ENCODE data around the gene SCAF4.
"Not testable (repeated sequence)": the region's sequence is repeated elsewhere in the genome, so short reads cannot be mapped to it uniquely, and the experiment has no call there.

Gene SCAF4

DNA sequence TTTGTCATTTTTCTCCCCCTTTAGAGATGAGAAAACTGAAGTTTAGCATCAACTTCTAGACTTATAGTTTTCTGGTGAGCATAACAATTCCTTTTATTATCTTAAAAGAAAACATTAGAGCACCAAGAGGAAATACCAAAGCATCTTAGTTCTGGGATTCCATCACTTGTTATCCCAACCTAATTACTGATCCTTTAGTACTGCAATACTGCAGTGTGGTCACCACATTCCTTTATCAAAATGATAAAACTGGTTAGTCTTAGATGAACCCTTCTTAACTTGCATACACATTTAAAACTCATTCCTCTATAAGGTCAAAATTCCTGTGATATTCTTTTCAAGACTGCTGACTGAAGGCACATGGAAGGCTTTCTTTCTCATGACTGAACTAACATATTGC, 49.3 kb downstream of the SCAF4 start:
- Mint-ChIP-seq H3K4me1 (ENCODE audit: low read depth) (peaks cover 2% of the 10 kb centered on the region), H3K9me3 (no peaks in the 10 kb centered on the region), H3K4me3 (no peak overlapping the region), H3K36me3 (ENCODE audit: low read depth) (peaks cover 39% of the 10 kb centered on the region), H3K27me3 (ENCODE audit: low read depth) (no peaks in the 10 kb centered on the region), H3K27ac (no peak overlapping the region)

DNA sequence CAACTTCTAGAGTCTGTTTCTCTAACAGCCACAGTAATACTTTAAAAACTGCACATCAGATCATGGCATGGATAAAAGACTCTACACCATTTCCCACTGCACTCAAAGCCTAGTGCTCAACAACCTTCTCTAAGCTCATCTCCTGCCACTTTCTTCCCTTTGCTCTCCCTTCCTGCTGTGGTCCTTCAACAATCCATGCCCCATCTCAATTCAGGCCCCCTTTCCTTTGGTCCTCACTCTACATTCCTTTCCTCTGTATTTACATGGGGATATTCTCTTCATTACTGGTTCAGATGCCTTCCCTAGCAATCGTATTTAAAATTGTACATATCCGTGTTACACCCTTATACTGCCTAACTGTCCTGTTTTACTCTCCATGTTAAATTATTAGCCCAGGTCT, 53.4 kb downstream of the SCAF4 start:
- no peak overlapping the region for H3K27ac Mint-ChIP-seq
- H3K4me3 Mint-ChIP-seq, result no peak overlapping the region
- H3K4me1 Mint-ChIP-seq (ENCODE audit: low read depth), result peaks cover 2% of the 10 kb centered on the region
- no peaks in the 10 kb centered on the region for H3K9me3 Mint-ChIP-seq
- no peaks in the 10 kb centered on the region for H3K27me3 Mint-ChIP-seq (ENCODE audit: low read depth)
- H3K36me3 Mint-ChIP-seq (ENCODE audit: low read depth), result peaks cover 17% of the 10 kb centered on the region

DNA sequence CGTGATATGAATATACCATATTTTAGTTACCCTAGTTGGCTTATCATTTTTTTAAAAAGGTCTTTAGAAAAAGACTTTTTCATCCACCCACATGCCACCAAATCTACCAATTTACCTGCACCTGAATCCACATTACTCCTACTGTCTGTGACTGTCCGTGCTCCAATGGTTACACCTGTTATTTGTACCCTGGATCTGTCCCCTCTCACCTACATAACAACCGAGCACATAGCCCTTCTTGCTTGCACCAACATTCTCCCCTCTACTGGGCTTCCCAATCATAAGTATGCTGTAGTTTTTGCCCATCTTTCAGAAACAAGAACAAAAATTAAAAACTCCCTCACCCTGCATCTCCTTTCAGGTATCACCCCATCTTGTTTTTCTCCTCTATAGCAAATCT, 54.9 kb downstream of the SCAF4 start:
- no peaks in the 10 kb centered on the region for H3K9me3 Mint-ChIP-seq
- no peaks in the 10 kb centered on the region for H3K4me1 Mint-ChIP-seq (ENCODE audit: low read depth)
- no peak overlapping the region for H3K27ac Mint-ChIP-seq
- peaks cover 11% of the 10 kb centered on the region for H3K36me3 Mint-ChIP-seq (ENCODE audit: low read depth)
- H3K27me3 Mint-ChIP-seq (ENCODE audit: low read depth), result no peaks in the 10 kb centered on the region
- no peak overlapping the region for H3K4me3 Mint-ChIP-seq

DNA sequence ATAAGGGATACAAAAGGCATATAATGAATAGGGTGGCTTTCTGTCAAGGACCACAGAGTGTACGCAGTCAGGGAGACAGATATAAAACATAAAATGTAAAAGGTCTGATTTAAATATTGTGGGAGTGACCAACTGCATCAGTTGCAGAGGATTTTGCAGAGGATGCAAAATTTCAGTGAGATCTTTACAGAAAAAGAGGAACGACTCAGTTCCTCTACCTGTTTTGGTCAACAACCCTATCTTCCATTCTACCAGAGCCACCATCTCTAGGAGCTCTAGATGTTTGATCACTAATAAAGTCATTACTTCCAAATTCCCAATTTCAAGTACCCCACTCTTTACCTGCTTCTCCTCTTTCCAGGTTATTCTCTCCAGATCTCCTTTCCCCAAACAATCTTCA, 56.0 kb downstream of the SCAF4 start:
- H3K27ac Mint-ChIP-seq, result no peak overlapping the region
- no peaks in the 10 kb centered on the region for H3K27me3 Mint-ChIP-seq (ENCODE audit: low read depth)
- peaks cover 11% of the 10 kb centered on the region for H3K36me3 Mint-ChIP-seq (ENCODE audit: low read depth)
- H3K4me3 Mint-ChIP-seq, result no peak overlapping the region
- no peaks in the 10 kb centered on the region for H3K4me1 Mint-ChIP-seq (ENCODE audit: low read depth)
- H3K9me3 Mint-ChIP-seq, result no peaks in the 10 kb centered on the region

DNA sequence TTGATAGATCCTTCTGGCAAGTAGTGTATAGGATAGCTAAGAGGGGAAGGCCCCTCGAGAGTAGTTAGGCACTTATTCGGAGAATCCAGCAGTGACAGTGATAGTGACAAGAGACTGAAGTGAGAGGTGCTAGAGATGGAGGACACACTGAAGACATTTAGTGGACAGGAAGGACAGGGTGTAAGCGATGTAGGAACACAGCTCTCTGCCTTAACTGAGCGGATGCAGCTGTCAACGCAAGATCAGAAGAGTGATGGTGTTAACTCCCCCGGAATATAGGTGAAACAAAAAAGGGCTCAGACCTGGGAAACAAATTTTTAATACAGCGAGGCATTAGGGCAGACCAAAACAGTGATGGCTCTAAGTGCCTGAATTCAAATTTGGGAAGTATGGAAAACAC, 56.6 kb downstream of the SCAF4 start:
- no peak overlapping the region for H3K27ac Mint-ChIP-seq
- H3K36me3 Mint-ChIP-seq (ENCODE audit: low read depth), result peaks cover 15% of the 10 kb centered on the region
- no peaks in the 10 kb centered on the region for H3K4me1 Mint-ChIP-seq (ENCODE audit: low read depth)
- no peaks in the 10 kb centered on the region for H3K27me3 Mint-ChIP-seq (ENCODE audit: low read depth)
- H3K9me3 Mint-ChIP-seq, result no peaks in the 10 kb centered on the region
- no peak overlapping the region for H3K4me3 Mint-ChIP-seq

DNA sequence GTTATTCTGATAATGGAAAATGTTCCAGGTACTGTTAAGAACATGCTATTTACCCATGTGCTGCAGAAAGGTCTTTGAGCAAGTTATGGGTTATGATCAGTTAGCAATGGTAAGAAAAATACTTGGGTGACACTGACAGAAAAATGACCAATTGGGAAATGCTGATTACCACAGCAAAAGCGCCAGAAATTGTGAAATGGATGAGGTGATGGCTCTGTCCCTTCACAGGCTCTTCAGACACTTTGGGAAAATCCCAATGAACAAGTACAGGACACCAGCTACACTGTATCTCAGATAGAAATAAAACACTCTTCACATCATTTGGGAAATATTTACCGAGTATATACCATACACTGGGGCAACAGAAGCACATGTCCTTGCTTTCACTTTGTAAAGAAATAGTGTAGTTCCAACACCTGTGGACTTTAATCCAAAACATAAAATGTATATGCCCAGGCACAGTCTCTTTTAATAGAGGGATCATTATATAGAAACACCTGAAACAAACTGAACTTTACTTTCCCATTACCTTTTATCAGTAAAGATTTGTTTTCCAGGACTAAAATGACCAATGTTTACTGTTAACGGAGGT, 58.5 kb downstream of the SCAF4 start:
- H3K4me3 Mint-ChIP-seq, result no peak overlapping the region
- H3K9me3 Mint-ChIP-seq, result no peaks in the 10 kb centered on the region
- peaks cover 21% of the 10 kb centered on the region for H3K36me3 Mint-ChIP-seq (ENCODE audit: low read depth)
- no peaks in the 10 kb centered on the region for H3K27me3 Mint-ChIP-seq (ENCODE audit: low read depth)
- no peak overlapping the region for H3K27ac Mint-ChIP-seq
- H3K4me1 Mint-ChIP-seq (ENCODE audit: low read depth), result peaks cover 4% of the 10 kb centered on the region

DNA sequence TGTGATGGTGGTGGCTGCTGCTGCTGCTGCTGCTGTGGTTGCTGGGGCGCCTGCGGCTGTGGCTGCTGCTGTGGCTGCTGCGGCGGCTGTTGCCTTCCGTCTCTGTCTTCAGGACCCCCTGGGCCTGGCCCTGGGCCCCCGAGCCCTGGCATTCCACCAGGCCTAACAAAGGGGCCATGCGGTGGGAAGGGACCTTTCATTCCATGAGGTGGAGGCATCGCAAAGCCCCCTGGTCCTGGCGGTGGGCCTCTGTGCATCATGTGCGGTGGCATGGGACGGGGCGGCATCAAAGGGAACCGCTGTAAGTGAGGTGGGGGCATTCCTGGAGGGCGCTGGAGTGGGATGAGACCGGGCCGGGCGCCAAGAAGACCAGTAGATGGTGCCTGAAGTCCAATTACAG, 60.0 kb downstream of the SCAF4 start:
- no peak overlapping the region for H3K27ac Mint-ChIP-seq

DNA sequence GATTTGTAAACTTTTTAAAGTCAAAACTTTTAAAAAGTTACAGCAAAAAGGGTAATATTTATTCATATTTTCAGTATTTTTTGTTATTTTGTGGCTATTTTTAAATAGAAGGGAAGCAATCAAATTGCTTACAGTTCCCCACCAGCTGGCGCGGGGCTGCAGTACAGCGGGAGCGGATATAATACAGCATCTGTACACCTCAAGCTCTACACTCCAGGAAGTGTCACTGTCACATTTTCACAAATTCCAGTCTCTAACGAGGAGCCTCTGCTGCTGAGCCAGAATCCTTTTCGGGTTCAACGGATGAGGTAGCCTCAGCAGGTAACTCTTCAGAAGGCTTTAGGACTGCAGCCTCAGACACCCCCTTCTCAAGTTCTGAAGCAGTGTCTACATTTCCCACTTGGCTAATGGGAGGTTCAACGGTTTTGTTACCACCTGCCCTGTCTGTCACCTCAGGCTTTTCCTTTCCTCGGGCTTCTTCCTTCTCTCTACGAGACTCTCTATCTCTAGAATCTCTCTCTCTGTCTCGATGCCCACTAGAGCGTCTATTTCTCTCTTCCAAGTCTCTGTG, 60.7 kb downstream of the SCAF4 start:
- no peaks in the 10 kb centered on the region for H3K9me3 Mint-ChIP-seq
- H3K27ac Mint-ChIP-seq, result no peak overlapping the region
- H3K4me3 Mint-ChIP-seq, result no peak overlapping the region
- H3K27me3 Mint-ChIP-seq (ENCODE audit: low read depth), result no peaks in the 10 kb centered on the region
- H3K36me3 Mint-ChIP-seq (ENCODE audit: low read depth), result peaks cover 42% of the 10 kb centered on the region
- peaks cover 19% of the 10 kb centered on the region for H3K4me1 Mint-ChIP-seq (ENCODE audit: low read depth)

More for the DNA sequence above, 60.0 kb downstream of the SCAF4 start:
- H3K4me1 Mint-ChIP-seq (ENCODE audit: low read depth), result peaks cover 12% of the 10 kb centered on the region
- H3K27me3 Mint-ChIP-seq (ENCODE audit: low read depth), result no peaks in the 10 kb centered on the region
- H3K4me3 Mint-ChIP-seq, result no peak overlapping the region
- H3K36me3 Mint-ChIP-seq (ENCODE audit: low read depth), result peaks cover 35% of the 10 kb centered on the region
- H3K9me3 Mint-ChIP-seq, result no peaks in the 10 kb centered on the region

DNA sequence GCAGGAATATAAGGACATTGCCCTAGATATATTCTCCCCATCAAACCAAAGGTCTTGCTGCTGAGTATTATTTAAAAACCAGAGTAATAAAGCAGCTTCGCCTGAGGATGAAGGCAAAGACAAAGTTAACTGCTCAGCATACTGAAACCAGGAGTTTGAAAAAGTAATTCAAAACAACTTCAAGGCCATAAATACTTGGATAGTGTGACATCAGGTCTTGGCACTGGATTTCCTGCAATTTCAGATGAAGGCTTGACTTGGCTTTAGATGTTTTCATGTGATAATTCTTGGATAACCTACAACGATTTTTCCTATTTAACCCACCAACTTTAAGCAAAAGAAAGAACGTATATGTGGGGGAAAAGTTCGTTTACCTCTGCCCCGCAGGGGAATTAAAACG, 61.8 kb downstream of the SCAF4 start:
- no peak overlapping the region for H3K4me3 Mint-ChIP-seq
- no peaks in the 10 kb centered on the region for H3K27me3 Mint-ChIP-seq (ENCODE audit: low read depth)
- H3K9me3 Mint-ChIP-seq, result no peaks in the 10 kb centered on the region
- peaks cover 28% of the 10 kb centered on the region for H3K4me1 Mint-ChIP-seq (ENCODE audit: low read depth)
- H3K27ac Mint-ChIP-seq, result no peak overlapping the region
- peaks cover 47% of the 10 kb centered on the region for H3K36me3 Mint-ChIP-seq (ENCODE audit: low read depth)

DNA sequence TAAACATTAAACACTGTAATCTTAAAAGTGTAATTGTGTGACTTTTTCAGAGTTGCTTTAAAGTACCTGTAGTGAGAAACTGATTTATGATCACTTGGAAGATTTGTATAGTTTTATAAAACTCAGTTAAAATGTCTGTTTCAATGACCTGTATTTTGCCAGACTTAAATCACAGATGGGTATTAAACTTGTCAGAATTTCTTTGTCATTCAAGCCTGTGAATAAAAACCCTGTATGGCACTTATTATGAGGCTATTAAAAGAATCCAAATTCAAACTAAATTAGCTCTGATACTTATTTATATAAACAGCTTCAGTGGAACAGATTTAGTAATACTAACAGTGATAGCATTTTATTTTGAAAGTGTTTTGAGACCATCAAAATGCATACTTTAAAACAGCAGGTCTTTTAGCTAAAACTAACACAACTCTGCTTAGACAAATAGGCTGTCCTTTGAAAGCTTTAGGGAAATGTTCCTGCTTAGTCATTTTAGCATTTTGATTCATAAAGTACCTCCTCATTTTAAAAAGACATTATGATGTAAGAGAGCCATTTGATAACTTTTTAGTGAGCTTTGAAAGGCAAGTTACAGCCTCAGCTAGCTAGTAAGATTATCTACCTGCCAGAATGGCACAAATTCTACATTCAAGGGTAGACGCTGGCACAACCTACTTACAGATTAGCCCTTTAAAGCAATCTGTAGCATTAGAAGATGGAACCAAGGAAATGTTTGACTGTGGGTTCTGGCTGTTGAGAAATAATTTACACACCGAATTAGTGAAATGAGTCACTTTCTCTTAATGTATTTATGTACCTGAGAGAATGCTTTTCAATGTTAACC, 63.0 kb downstream of the SCAF4 start:
- Mint-ChIP-seq H3K4me3 (no peak overlapping the region), H3K4me1 (ENCODE audit: low read depth) (peaks cover 37% of the 10 kb centered on the region), H3K36me3 (ENCODE audit: low read depth) (peaks cover 52% of the 10 kb centered on the region), H3K27ac (no peak overlapping the region), H3K9me3 (no peaks in the 10 kb centered on the region), H3K27me3 (ENCODE audit: low read depth) (no peaks in the 10 kb centered on the region)

DNA sequence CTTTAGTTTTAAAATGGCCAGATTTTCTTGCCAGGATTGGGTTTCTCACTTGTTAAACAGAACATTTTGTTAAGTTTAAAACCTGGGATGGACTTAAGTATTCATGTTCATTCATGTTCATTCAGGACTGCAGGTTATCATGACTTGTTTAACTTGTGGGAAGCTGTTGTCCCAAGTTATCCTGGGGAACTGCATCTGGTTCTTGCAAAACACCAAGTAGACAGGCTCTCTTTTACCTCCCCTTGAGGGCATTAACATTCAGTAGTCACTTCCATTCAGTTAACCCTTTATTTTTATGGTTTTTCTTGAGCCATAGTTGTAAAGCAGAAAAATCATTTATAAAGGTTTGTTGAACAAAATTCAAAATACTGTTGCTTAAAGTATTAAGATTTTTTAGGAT, 64.3 kb downstream of the SCAF4 start:
- Mint-ChIP-seq H3K27ac (no peak overlapping the region), H3K27me3 (ENCODE audit: low read depth) (no peaks in the 10 kb centered on the region), H3K4me1 (ENCODE audit: low read depth) (peaks cover 41% of the 10 kb centered on the region), H3K4me3 (no peak overlapping the region), H3K9me3 (no peaks in the 10 kb centered on the region), H3K36me3 (ENCODE audit: low read depth) (peaks cover 51% of the 10 kb centered on the region)

DNA sequence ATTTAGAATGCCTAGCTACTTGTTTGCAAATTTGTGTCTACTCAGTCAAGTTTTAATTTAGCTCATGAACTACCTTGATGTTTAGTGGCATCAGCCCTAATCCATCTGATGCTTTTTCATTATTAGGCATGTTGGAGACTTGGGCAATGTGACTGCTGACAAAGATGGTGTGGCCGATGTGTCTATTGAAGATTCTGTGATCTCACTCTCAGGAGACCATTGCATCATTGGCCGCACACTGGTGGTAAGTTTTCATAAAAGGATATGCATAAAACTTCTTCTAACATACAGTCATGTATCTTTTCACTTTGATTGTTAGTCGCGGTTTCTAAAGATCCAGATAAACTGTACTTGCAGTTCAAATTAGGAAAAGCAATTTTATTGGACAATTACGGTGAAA, 64.8 kb downstream of the SCAF4 start:
- Mint-ChIP-seq H3K27ac (no peak overlapping the region), H3K9me3 (no peaks in the 10 kb centered on the region), H3K36me3 (ENCODE audit: low read depth) (peaks cover 49% of the 10 kb centered on the region), H3K4me3 (no peak overlapping the region), H3K27me3 (ENCODE audit: low read depth) (no peaks in the 10 kb centered on the region), H3K4me1 (ENCODE audit: low read depth) (peaks cover 44% of the 10 kb centered on the region)

DNA sequence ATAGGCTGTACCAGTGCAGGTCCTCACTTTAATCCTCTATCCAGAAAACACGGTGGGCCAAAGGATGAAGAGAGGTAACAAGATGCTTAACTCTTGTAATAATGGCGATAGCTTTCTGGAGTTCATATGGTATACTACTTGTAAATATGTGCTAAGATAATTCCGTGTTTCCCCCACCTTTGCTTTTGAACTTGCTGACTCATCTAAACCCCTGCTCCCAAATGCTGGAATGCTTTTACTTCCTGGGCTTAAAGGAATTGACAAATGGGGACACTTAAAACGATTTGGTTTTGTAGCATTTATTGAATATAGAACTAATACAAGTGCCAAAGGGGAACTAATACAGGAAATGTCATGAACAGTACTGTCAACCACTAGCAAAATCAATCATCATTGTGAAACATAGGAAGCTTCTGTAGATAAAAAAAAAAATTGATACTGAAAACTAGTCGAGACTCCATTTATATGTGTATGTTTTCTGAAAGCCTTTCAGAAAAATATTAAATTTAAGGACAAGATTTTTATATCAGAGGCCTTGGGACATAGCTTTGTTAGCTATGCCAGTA, 65.4 kb downstream of the SCAF4 start:
- H3K27ac Mint-ChIP-seq, result no peak overlapping the region

DNA sequence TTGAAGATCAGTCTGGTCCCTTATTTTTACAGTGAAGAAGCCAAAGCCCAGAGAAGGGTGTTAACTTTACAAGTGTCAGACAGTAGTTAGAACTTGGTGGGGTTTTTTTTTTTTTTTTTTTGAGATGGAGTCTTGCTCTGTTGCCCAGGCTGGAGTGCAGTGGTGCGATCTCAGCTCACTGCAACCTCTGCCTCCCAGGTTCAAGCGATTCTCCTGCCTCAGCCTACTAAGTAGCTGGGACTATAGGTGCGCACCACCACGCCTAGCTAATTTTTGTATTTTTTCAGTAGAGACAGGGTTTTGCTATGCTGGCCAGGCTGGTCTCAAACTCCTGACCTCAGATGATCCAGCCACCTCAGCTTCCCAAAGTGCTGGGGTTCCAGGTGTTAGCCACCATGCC, 66.0 kb downstream of the SCAF4 start:
- H3K27ac Mint-ChIP-seq, result not testable (repeated sequence)

More for the DNA sequence above, 65.4 kb downstream of the SCAF4 start:
- H3K36me3 Mint-ChIP-seq (ENCODE audit: low read depth), result peaks cover 52% of the 10 kb centered on the region
- no peak overlapping the region for H3K4me3 Mint-ChIP-seq
- no peaks in the 10 kb centered on the region for H3K9me3 Mint-ChIP-seq
- no peaks in the 10 kb centered on the region for H3K27me3 Mint-ChIP-seq (ENCODE audit: low read depth)
- peaks cover 48% of the 10 kb centered on the region for H3K4me1 Mint-ChIP-seq (ENCODE audit: low read depth)

DNA sequence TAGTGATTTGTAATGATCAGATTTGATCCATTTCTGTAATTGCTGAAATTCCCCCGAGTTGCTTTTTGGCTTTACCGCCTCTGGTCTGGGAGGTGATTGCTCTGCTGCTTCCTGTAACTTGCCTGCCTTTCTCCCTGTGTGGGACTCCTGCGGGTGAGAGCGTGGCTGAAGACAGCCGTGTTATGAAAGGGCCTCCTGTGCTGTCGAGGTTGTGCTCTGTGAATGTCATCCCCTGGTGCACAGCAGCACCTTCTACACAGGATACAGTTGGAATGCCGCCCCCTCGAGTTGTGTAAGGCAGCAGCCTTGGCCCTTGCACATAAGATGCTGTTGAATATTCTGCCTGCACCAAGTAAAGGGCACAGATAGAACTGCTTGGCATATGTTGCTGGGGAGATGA, 66.5 kb downstream of the SCAF4 start:
- H3K9me3 Mint-ChIP-seq, result no peaks in the 10 kb centered on the region
- peak overlapping the region; percentile 49 for H3K4me3 Mint-ChIP-seq
- peak overlapping the region; percentile 34 for H3K27ac Mint-ChIP-seq
- peaks cover 53% of the 10 kb centered on the region for H3K4me1 Mint-ChIP-seq (ENCODE audit: low read depth)
- no peaks in the 10 kb centered on the region for H3K27me3 Mint-ChIP-seq (ENCODE audit: low read depth)
- H3K36me3 Mint-ChIP-seq (ENCODE audit: low read depth), result peaks cover 48% of the 10 kb centered on the region

More for the DNA sequence above, 66.0 kb downstream of the SCAF4 start:
- H3K4me1 Mint-ChIP-seq (ENCODE audit: low read depth), result peaks cover 53% of the 10 kb centered on the region
- not testable (repeated sequence) for H3K9me3 Mint-ChIP-seq; H3K27me3 Mint-ChIP-seq (ENCODE audit: low read depth)
- peaks cover 51% of the 10 kb centered on the region for H3K36me3 Mint-ChIP-seq (ENCODE audit: low read depth)
- peak overlapping the region; percentile 49 for H3K4me3 Mint-ChIP-seq
